Fibroblast of upper back skin (primary cell): ENCODE measurements around the gene CCDC92.
A peak's percentile ranks its signal among the peaks of the same experiment; 100 is the strongest.
"Not testable (repeated sequence)": the region's sequence is repeated elsewhere in the genome, so short reads cannot be mapped to it uniquely, and the experiment has no call there.

Source experiments
- DNase-seq: peaks from one replicate; pipeline ENCODE4 v3.0.0-alpha.2; 2013

CCDC92 gene

GRCh38 chr12:123935956-123936355, 36.7 kb downstream of the CCDC92 start:
- DNase-seq, result no peak

DNA sequence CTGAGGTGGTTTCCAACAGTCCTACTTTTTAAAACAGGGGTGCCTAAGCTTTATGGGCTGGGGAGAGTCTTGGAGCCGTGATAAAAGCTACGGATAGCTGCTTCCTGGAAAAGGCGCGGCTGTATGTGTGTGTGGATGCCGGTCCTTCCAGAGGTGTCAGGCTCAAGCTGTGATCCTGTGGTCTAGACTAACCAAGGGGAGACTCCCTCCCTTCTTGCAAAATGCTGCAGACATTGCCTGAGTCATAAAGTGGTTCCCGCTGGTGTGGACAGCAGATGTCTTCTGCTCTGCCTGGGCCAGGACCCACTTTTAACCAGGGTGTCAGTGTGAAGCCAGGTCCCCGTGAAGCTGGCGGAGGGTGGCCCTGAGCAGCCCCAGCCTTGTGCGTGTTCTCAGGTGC, 37.8 kb downstream of the CCDC92 start:
- peak; percentile 46 for DNase-seq

DNA sequence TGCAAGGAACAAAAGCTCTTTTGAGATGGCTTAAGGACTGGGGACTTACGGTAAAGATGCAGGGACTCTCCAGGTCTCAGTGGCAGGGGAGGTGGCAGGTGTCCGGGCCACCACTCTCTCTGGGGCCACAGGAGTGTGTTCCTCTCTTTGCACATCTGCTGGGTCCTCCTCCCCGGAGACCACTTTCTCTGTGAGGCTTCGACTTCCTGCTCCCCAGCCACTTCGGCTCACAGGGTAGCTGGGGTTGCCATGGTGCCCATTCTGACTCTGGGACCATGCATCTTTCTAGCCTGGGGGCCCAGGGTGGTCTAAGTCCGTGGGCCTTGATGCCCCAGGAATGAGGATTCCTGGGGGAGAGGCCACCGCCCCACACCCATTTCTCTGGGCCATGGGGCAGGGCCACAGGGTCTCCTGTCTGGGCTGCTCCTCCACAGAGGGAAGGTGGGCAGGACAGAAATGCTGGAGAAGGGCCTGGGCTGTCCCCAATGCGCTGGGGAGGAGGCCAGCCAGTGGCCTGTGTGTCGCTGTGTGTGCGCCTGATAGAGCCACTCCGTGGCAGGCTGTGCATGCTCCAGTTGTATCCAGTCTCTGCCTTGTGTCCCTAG, 38.5 kb downstream of the CCDC92 start:
- no peak for DNase-seq

DNA sequence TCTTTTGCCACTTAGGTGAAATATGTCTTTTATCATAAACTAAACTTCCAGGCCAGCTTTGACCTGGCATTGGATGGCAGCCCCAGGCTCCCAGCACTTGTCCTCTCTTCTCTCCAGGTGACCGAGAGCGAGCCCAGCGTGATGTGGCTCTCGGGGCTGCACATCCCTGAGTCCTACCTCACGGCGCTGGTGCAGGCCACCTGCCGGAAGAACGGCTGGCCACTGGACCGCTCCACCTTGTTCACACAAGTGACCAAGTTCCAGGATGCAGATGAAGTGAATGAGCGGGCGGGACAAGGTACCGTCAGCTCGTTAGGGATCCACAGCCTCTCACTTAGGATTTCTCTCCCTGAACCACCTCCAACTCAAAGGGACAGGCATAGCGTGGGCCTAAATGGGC, 39.4 kb downstream of the CCDC92 start:
- DNase-seq, result no peak

DNA sequence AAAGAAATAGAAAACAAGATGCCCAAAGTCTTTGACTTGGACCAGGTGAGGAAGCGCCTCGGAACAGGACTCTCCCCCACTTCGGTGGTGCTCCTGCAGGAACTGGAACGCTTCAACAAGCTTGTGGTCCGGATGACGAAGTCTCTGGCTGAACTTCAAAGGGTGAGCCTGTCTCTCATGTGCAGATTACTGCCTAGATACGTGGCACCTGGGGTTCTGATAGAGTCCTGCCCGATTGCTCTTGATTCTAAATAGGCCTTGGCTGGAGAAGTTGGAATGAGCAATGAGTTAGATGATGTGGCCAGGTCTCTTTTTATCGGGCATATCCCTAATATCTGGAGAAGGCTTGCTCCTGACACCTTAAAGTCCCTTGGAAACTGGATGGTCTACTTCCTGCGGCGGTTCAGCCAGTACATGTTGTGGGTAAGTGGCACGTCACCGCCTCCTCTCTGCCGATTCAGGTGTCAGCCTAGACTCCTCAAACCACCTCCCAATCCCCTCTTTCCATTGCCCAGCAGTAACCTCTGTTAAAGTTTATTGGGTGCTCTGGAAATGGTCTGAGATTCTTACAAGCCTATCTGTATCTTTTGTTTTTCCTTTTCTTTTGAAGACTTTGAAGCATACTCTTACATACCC, 40.8 kb downstream of the CCDC92 start:
- DNase-seq, result no peak

DNA sequence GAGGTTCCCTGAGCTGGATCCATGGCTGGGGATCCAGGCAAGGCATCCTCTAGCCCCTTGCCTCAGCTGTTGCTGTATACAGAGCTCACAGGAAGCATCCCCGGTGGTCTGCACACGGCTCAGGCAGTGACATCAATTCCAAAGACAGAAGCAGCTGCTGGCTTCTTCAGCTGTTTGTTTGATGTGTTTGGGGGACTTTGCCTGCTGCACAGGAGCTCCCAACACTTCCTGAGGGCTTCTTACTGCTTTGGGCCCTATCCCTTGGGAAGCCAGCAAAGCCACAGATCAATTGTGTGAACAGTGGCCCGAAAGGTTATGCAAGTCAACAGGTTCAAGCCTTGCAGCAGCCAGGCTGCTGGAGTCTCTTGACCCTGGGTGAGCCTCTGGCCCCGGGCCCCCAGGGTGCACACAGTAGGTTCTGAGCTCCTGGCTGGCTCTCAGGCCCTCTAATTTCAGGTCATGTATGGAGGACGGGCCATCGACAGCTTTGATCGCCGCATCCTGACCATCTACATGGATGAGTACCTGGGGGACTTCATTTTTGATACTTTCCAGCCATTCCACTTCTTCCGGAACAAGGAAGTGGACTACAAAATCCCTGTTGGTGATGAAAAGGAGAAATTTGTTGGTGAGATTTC, 42.6 kb downstream of the CCDC92 start:
- no peak for DNase-seq

DNA sequence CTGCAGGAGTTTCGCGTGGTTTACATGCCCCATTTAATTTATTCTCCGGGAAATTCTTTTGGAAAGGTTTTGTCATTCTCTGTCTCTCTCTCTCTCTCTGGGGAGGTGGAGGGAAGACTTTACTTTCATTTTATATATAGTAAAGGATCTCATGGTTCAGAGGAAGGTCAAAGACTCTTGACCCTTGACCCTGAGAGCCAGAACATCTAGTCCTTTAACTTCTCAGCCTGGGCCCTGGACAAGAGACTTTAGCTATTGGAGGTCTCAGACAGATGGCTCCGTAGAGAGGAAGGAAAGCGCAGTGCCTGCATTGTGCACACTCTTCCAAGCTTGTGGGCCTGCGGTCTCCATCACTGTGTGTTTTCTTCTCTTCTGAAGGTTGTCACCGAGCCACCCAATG, 43.7 kb downstream of the CCDC92 start:
- DNase-seq, result no peak

DNA sequence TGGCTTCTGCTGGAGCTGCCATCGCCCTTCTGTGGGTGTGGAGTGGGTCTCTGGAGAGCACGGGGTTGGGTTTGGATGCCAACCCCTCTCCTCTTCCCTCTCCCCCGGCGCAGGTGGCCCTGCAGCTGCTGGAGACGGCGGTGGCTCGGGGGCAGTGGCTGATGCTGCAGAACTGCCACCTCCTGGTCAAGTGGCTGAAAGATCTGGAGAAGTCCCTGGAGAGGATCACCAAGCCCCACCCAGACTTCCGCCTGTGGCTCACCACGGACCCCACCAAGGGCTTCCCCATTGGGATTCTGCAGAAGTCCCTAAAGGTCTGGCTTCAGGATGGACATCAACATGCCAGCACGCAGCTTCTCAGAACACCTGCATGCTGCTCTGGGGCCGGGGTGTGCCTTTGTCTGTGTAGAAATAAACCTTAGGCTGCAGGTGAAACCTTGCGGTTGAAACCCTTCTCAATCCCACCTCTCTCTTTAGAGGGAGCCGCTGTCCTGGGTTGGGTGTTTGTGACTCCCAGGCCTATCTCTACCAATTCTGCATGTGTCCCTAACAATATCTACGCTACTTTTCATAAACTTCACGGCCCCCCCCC, 44.3 kb downstream of the CCDC92 start:
- DNase-seq, result no peak

DNA sequence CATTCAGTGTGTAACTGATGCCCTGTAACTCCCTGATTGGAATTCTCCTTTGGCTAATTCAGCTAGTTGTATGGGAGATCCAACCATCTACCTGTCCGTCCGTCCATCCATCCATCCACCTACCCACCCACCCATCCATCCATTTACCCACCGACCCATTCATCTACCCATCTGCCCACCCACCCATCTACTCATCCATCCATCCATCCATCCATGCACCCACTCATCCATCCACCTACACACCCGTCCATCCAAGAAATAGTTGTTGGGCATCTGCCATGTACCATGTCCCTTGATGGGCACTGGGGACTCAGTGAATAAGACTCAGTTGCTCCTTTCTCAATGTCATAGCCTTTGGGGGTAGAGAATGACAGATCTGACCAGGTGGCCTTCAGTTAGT, 48.1 kb downstream of the CCDC92 start:
- no peak for DNase-seq

DNA sequence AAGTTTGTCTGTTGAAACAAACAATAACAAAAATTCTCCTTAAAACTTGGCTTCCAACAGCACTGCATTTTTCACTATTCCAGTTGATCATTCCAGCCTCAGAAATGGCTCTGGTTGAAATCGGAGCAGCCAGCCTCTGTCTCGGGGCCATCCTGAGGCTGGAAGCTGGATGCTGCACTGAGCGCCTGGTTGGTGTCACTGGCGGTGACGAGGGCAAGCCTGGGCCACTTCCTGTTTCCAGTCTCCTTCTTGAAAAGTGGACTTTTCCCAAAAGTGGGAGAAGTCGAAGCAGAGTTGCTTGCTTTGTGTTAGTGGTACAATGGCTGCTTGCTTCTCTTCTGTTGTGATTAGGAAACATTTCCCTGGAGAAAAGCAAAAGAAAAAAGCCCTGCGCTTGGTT, 48.7 kb downstream of the CCDC92 start:
- no peak for DNase-seq

DNA sequence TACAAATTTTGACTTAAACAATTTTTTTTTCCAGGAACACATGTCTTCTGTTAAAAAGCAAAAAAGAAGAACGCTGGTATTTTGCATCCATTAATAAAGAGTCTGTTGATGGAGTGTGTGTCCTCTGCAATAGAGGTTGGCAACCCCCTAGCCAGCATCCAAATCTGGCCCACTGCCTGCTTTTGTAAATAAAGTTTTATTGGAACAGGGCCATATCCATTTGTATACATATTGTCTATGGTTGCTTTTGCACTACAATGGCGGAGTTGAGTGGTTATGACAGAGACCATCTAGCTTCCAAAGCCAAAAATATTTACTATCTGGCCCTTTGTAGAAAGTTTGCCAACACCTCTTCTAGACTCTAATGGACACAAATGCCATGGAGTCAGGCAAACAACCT, 49.6 kb downstream of the CCDC92 start:
- DNase-seq, result no peak

- peak; percentile 33 for DNase-seq
Measured at GRCh38 chr12:123919980-123920360, 52.7 kb downstream of the CCDC92 start.

DNA sequence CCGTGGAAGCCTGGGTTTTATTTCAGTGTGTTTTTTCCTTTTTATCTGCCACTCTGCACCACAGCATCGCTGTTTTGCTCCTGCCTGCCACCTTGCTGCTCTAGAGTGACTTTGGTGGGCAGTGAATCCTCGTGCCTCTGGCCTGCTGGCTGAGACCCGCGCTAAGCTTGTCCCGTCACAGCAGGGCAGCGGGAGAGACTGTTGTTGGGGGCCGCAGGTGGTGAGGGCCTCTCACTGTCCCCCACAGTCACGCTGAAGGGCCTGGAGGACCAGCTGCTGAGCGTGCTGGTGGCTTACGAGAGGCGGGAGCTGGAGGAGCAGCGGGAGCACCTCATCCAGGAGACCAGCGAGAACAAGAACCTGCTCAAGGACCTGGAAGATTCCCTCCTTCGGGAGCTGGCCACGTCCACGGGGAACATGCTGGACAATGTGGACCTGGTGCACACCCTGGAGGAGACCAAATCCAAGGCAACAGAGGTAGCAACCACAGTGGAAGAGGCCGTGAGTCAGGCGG, 55.2 kb downstream of the CCDC92 start:
- DNase-seq, result no peak

- DNase-seq, result peak; percentile 41
Measured at GRCh38 chr12:123916729-123917128, 55.9 kb downstream of the CCDC92 start.

DNA sequence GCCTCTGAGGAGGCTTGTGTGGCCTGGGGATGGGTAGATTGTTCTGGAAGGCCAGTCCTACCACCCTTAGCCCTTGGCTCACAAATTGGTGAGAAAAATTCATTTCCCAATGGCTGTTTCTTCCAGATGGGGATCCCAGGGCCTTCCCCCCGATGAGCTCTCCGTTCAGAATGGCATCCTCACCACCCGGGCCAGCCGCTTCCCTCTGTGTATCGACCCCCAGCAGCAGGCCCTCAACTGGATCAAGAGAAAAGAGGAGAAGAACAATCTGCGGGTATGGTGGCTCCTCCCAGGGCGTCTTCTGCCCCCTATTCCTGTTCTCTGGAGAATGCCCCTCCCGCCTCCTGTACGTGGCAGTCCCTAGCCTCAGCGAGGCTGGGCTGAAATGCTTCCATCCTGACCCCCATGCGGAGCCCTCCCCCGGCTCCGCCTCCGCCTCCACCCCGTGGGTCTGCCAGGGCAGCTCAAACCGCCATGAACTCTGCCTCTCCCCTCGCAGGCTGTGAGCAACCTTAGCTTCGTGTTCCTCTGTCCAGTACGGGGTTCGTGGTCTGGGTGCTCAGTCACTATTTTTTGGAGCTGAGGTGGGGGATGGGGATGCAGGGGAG, 57.8 kb downstream of the CCDC92 start:
- DNase-seq, result no peak

DNA sequence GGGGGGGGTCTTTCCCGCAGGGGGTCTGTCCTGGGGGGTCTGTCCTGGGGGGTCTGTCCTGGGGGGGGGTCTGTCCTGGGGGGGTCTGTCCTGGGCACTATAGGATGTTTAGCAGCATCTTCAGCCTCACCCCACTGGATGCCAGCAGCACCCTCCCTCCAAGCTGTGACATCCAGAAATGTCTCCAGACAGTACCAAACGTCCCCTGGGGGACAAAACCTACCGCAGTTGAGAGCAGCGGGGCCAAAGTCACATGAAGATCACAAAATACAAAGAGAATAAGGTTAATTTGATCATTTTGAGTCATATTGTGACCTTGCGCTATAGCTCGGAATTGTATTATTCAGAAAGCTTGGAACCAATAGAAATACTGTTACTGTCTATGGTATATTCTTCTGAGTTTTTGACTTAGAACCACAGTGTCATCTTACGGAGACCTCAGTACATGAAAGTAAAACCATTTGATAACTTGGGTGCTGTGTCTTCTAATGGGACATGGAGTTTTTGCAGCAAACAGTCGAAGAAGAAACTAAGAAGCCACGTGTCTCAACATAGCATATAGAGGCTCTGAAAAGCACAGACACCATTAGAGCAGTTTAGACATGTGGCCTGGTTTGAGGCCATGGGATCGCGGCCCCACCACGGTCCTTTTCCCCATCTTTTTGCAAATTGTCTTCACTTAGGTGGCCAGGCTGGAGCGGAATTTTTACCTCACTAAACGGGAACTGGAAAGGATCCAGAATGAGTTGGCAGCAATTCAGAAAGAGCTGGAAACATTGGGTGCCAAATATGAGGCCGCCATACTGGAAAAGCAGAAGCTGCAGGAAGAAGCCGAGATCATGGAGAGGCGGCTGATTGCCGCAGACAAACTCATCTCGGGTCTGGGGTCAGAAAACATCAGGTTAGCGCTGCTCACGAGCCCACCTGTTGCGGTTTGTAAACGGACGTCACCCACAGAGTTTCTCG, 59.9 kb downstream of the CCDC92 start:
- DNase-seq, result no peak

DNA sequence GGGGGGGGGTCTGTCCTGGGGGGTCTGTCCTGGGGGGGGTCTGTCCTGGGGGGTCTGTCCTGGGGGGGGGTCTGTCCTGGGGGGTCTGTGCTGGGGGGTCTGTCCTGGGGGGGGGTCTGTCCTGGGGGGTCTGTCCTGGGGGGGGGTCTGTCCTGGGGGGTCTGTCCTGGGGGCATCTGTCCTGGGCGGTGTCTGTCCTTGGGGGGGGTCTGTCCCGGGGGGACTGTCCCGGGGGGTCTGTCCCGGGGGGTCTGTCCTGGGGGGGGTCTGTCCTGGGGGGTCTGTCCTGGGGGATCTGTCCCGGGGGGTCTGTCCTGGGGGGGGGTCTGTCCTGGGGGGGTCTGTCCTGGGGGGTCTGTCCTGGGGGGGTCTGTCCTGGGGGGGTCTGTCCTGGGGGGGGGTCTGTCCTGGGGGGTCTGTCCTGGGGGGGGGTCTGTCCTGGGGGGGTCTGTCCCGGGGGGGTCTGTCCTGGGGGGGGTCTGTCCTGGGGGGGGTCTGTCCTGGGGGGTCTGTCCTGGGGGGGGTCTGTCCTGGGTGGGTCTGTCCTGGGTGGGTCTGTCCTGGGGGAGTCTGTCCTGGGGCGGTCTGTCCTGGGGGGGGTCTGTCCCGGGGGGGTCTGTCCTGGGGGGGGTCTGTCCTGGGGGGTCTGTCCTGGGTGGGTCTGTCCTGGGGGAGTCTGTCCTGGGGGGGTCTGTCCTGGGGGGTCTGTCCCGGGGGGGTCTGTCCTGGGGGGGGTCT, 60.8 kb downstream of the CCDC92 start:
- not testable (repeated sequence) for DNase-seq

DNA sequence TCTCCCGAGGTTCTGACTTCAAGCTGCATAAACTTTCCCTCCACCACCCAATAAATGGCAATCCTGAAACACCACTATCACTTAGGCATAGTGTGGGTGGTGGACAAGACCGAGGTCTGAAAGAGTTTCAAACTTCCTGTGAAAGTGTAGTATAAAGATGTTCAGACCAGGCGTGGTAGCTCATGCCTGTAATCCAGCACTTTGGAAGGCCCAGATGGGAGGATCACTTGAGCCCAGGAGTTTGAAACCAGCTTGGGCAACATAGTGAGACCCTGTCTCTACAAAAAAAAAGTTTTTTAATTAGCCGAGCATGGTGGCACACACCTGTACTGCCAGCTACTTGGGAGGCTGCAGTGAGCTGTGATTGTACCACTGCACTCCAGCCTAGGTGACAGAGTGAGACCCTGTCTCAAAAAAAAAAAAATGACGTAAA, 61.9 kb downstream of the CCDC92 start:
- DNase-seq, result no peak

DNA sequence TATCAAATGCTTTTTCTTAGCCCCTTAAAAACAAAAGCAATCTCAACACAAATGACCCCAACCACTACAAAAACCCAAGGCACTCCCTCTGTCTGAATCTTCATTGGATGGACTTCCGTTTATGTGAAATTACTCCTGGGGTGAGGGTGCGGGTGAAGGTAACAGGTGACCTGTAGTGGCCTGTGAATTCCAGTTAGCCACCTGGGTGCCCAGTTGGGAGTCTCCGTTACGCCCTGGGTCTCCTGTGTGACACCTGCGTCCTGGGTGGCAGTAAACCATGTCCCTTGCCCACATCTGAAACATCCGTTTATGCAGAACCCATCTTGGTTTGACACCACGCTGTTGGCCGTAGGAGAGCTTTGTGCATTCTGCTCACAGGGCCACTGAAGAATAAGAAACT, 62.6 kb downstream of the CCDC92 start:
- no peak for DNase-seq

DNA sequence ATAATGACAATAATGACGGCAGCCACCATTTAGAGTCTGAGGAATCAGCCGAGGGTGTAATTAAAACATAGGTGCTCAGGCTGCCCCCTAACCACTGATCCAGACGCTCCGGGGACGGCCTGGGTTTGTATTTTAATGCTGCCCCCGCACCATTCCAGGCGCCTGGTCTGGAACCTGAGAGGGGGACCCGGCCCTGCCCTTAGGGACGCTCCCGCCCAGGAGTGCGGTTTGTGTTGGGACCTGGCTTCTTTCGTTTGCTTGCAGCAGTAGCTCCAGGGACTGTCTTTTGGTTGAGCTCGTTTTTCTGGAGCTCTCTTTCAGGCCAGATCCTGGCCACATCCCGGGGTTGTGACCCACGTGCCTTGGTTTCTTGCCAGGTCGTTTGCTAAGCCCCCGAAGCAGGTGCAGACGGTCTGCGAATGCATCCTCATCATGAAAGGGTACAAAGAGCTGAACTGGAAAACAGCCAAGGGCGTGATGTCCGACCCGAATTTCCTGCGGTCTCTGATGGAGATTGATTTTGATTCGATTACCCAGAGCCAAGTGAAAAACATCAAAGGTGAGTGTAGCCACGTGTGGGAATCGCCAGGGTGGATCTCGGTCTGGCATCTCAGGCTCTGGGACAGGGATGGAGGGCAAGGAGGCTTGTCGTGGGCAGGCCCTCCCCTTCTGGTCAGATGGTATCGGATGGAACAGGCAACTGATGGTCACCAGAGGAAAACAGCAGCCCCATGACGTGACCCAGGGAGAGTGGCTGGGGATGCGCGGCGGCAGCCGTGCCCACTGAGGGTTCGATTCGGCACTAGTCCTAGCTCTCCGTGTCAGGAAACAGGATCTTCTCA, 63.5 kb downstream of the CCDC92 start:
- DNase-seq, result no peak
